ENCODE measurements around the gene CFAP157. TPM values are rescaled to one million over a fixed set of nuclear protein-coding genes. Genes with fewer than 3 reads are reported as not detected.
A peak's percentile ranks its signal among the peaks of the same experiment; 100 is the strongest.

CFAP157 gene
- total RNA-seq, 1 donor from 2014 or later, result 0.85 TPM

- TF ChIP-seq CTCF (IDR thresholded peaks at IDR 0.05; ENCODE audit: unreplicated experiment), result no peak
- no peak for DNase-seq (ENCODE audit: low spot score)
- Mint-ChIP-seq H3K27me3 (ENCODE audit: unreplicated experiment) (peaks cover 4% of the 10 kb centered on the region), H3K9me3 (ENCODE audit: unreplicated experiment) (no peaks in the 10 kb centered on the region), H3K4me3 (ENCODE audit: unreplicated experiment) (peak overlapping the region; percentile 72), H3K27ac (ENCODE audit: unreplicated experiment) (peak overlapping the region; percentile 53), H3K4me1 (ENCODE audit: unreplicated experiment) (peaks cover 3% of the 10 kb centered on the region), H3K36me3 (ENCODE audit: low read depth, unreplicated experiment) (peaks cover 56% of the 10 kb centered on the region)
Measured at GRCh38 chr9:127684576-127684975, 22.2 kb upstream of the CFAP157 start.

GRCh38 chr9:127686461-127687393 is 20.1 kb upstream of the CFAP157 start:
- Mint-ChIP-seq H3K9me3 (ENCODE audit: unreplicated experiment) (no peaks in the 10 kb centered on the region), H3K36me3 (ENCODE audit: low read depth, unreplicated experiment) (peaks cover 58% of the 10 kb centered on the region), H3K27me3 (ENCODE audit: unreplicated experiment) (peaks cover 6% of the 10 kb centered on the region), H3K27ac (ENCODE audit: unreplicated experiment) (no peak overlapping the region), H3K4me1 (ENCODE audit: unreplicated experiment) (peaks cover 3% of the 10 kb centered on the region), H3K4me3 (ENCODE audit: unreplicated experiment) (no peak overlapping the region)
- TF ChIP-seq CTCF (IDR thresholded peaks at IDR 0.05; ENCODE audit: unreplicated experiment), result no peak
- DNase-seq (ENCODE audit: low spot score), result no peak

GRCh38 chr9:127689329-127690000 is 17.3 kb upstream of the CFAP157 start:
- peaks cover 12% of the 10 kb centered on the region for H3K27me3 Mint-ChIP-seq (ENCODE audit: unreplicated experiment)
- H3K27ac Mint-ChIP-seq (ENCODE audit: unreplicated experiment), result no peak overlapping the region
- no peak for DNase-seq (ENCODE audit: low spot score)

DNA sequence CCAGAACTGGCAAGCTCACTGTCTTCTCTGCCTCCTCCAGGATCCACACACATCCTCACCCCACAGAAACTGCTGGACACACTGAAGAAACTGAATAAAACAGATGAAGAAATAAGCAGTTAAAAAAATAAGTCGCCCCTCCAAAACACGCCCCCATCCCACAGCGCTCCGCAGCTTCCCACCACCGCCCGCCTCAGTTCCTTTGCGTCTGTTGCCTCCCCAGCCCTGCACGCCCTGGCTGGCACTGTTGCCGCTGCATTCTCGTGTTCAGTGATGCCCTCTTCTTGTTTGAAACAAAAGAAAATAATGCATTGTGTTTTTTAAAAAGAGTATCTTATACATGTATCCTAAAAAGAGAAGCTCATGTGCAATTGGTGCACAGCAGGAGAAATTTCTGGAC is 16.1 kb upstream of the CFAP157 start:
- no peaks in the 10 kb centered on the region for H3K9me3 Mint-ChIP-seq (ENCODE audit: unreplicated experiment)
- peaks cover 3% of the 10 kb centered on the region for H3K4me1 Mint-ChIP-seq (ENCODE audit: unreplicated experiment)
- H3K36me3 Mint-ChIP-seq (ENCODE audit: low read depth, unreplicated experiment), result peaks cover 65% of the 10 kb centered on the region
- peaks cover 12% of the 10 kb centered on the region for H3K27me3 Mint-ChIP-seq (ENCODE audit: unreplicated experiment)
- no peak for DNase-seq (ENCODE audit: low spot score)
- no peak overlapping the region for H3K27ac Mint-ChIP-seq (ENCODE audit: unreplicated experiment)
- no peak for TF ChIP-seq CTCF (IDR thresholded peaks at IDR 0.05; ENCODE audit: unreplicated experiment)
- H3K4me3 Mint-ChIP-seq (ENCODE audit: unreplicated experiment), result peak overlapping the region; percentile 65

More at GRCh38 chr9:127689329-127690000, 17.3 kb upstream of the CFAP157 start:
- Mint-ChIP-seq H3K4me3 (ENCODE audit: unreplicated experiment) (peak overlapping the region; percentile 68), H3K36me3 (ENCODE audit: low read depth, unreplicated experiment) (peaks cover 60% of the 10 kb centered on the region), H3K4me1 (ENCODE audit: unreplicated experiment) (peaks cover 6% of the 10 kb centered on the region), H3K9me3 (ENCODE audit: unreplicated experiment) (no peaks in the 10 kb centered on the region)
- TF ChIP-seq CTCF (IDR thresholded peaks at IDR 0.05; ENCODE audit: unreplicated experiment), result no peak

All from endothelial cell (in vitro differentiated cells).